Duodenal mucosa (tissue), 2 donors: Measurements from ENCODE around the gene SORCS2.

ENCODE experiments used
- H3K27ac ChIP-seq: one replicate; pipeline ENCODE4 v1.7.0; 2013; ENCODE audit warnings: low read depth, low read length
- H3K27me3 ChIP-seq, 2 donors: one replicate each; pipeline ENCODE4 v1.7.0; 2013; ENCODE audit warnings: low read length in 2 of 2, control low read depth in 1 of 2; ENCODE audit not compliant: insufficient read depth in 2 of 2, control insufficient read depth in 1 of 2
- H3K36me3 ChIP-seq, 2 donors: one replicate each; pipeline ENCODE4 v1.7.0; 2013; ENCODE audit warnings: low read length in 2 of 2, control low read depth in 1 of 2; ENCODE audit not compliant: insufficient read depth in 2 of 2, control insufficient read depth in 1 of 2
- H3K4me1 ChIP-seq, 2 donors: one replicate each; pipeline ENCODE4 v1.7.0; 2013; ENCODE audit warnings: low read length in 2 of 2, control low read depth in 1 of 2; ENCODE audit not compliant: insufficient read depth in 2 of 2, control insufficient read depth in 1 of 2
- H3K4me3 ChIP-seq, 2 donors: one replicate each; pipeline ENCODE4 v1.7.0; 2013; ENCODE audit warnings: low read length in 2 of 2, low read depth in 1 of 2
- H3K9ac ChIP-seq, 2 donors: one replicate each; pipeline ENCODE4 v1.7.0; 2013; ENCODE audit warnings: low read length in 2 of 2, low read depth in 1 of 2
- H3K9me3 ChIP-seq, 2 donors: one replicate each; pipeline ENCODE4 v1.7.0; 2013; ENCODE audit warnings: low read length in 2 of 2, control low read depth in 1 of 2; ENCODE audit not compliant: control insufficient read depth in 1 of 2

Gene SORCS2

GRCh38 chr4:7352486-7352885, 160.1 kb downstream of the SORCS2 start:
- H3K4me1 ChIP-seq = no peaks in the 10 kb centered on the region
- no peaks in the 10 kb centered on the region for H3K9me3 ChIP-seq
- H3K9ac ChIP-seq = no peak overlapping the region
- no peak overlapping the region for H3K27ac ChIP-seq
- no peaks in the 10 kb centered on the region for H3K36me3 ChIP-seq
- no peak overlapping the region for H3K4me3 ChIP-seq
- H3K27me3 ChIP-seq = no peaks in the 10 kb centered on the region

GRCh38 chr4:7353046-7353790, 160.9 kb downstream of the SORCS2 start:
- Histone ChIP-seq H3K27me3 (no peaks in the 10 kb centered on the region), H3K36me3 (no peaks in the 10 kb centered on the region), H3K9ac (no peak overlapping the region), H3K9me3 (no peaks in the 10 kb centered on the region), H3K4me3 (no peak overlapping the region), H3K27ac (no peak overlapping the region), H3K4me1 (no peaks in the 10 kb centered on the region)

- Histone ChIP-seq H3K4me1 (no peaks in the 10 kb centered on the region), H3K27me3 (no peaks in the 10 kb centered on the region), H3K9ac (no peak overlapping the region), H3K4me3 (no peak overlapping the region), H3K9me3 (no peaks in the 10 kb centered on the region), H3K27ac (no peak overlapping the region), H3K36me3 (no peaks in the 10 kb centered on the region)
Observed at GRCh38 chr4:7353846-7354610, 161.7 kb downstream of the SORCS2 start.

- Histone ChIP-seq H3K27ac (no peak overlapping the region), H3K27me3 (no peaks in the 10 kb centered on the region), H3K36me3 (no peaks in the 10 kb centered on the region), H3K9ac (no peak overlapping the region), H3K4me3 (no peak overlapping the region), H3K4me1 (no peaks in the 10 kb centered on the region), H3K9me3 (no peaks in the 10 kb centered on the region)
Observed at GRCh38 chr4:7354927-7355326, 162.6 kb downstream of the SORCS2 start.

- no peaks in the 10 kb centered on the region for H3K9me3 ChIP-seq
- H3K27ac ChIP-seq = no peak overlapping the region
- H3K4me3 ChIP-seq = no peak overlapping the region
- H3K36me3 ChIP-seq = no peaks in the 10 kb centered on the region
- no peaks in the 10 kb centered on the region for H3K4me1 ChIP-seq
- no peaks in the 10 kb centered on the region for H3K27me3 ChIP-seq
- no peak overlapping the region for H3K9ac ChIP-seq
Observed at GRCh38 chr4:7355795-7356194, 163.5 kb downstream of the SORCS2 start.

- no peaks in the 10 kb centered on the region for H3K9me3 ChIP-seq
- no peaks in the 10 kb centered on the region for H3K4me1 ChIP-seq
- no peak overlapping the region for H3K27ac ChIP-seq
- H3K9ac ChIP-seq = no peak overlapping the region
- no peaks in the 10 kb centered on the region for H3K27me3 ChIP-seq
- H3K36me3 ChIP-seq = no peaks in the 10 kb centered on the region
- H3K4me3 ChIP-seq = no peak overlapping the region
Observed at GRCh38 chr4:7356667-7357310, 164.5 kb downstream of the SORCS2 start.

- no peak overlapping the region for H3K27ac ChIP-seq
- H3K36me3 ChIP-seq = no peaks in the 10 kb centered on the region
- no peaks in the 10 kb centered on the region for H3K27me3 ChIP-seq
- H3K4me1 ChIP-seq = no peaks in the 10 kb centered on the region
- H3K4me3 ChIP-seq = no peak overlapping the region
- no peaks in the 10 kb centered on the region for H3K9me3 ChIP-seq
- no peak overlapping the region for H3K9ac ChIP-seq
Observed at GRCh38 chr4:7357323-7357722, 165.0 kb downstream of the SORCS2 start.

GRCh38 chr4:7358100-7358735, 165.9 kb downstream of the SORCS2 start:
- H3K27me3 ChIP-seq = no peaks in the 10 kb centered on the region
- no peak overlapping the region for H3K9ac ChIP-seq
- no peak overlapping the region for H3K4me3 ChIP-seq
- H3K9me3 ChIP-seq = no peaks in the 10 kb centered on the region
- H3K4me1 ChIP-seq = no peaks in the 10 kb centered on the region
- no peaks in the 10 kb centered on the region for H3K36me3 ChIP-seq
- H3K27ac ChIP-seq = no peak overlapping the region

- Histone ChIP-seq H3K27ac (no peak overlapping the region), H3K9ac (no peak overlapping the region)
Observed at GRCh38 chr4:7359400-7360062, 167.2 kb downstream of the SORCS2 start.

More at GRCh38 chr4:7359400-7360062, 167.2 kb downstream of the SORCS2 start:
- no peaks in the 10 kb centered on the region for H3K4me1 ChIP-seq
- H3K4me3 ChIP-seq = no peak overlapping the region
- no peaks in the 10 kb centered on the region for H3K27me3 ChIP-seq
- no peaks in the 10 kb centered on the region for H3K36me3 ChIP-seq
- no peaks in the 10 kb centered on the region for H3K9me3 ChIP-seq
